Amygdala (tissue), 56 donors: ENCODE results near the gene PSMD3.

Experiments used
- DNase-seq, 56 donors: peaks; one replicate each; lab custom pipeline; 2025; lab: John Stamatoyannopoulos, UW

PSMD3 gene

GRCh38 chr17:40038882-40039513 is 58.4 kb downstream of the PSMD3 start:
- peak in 13 of 56 donors; percentile 7 to 57 (median 22) for DNase-seq

GRCh38 chr17:40041196-40041595 is 60.6 kb downstream of the PSMD3 start:
- DNase-seq, result no peak
